Esophagus (tissue), 2 donors: ENCODE results near the gene ANKRD55. TPM values are rescaled to one million over a fixed set of nuclear protein-coding genes. Genes with fewer than 3 reads are reported as not detected.
"Not testable (repeated sequence)": the region's sequence is repeated elsewhere in the genome, so short reads cannot be mapped to it uniquely, and the experiment has no call there.

Experiments
- H3K27ac ChIP-seq, 2 donors: one replicate each; pipeline ENCODE4 v1.5.1; 2013; ENCODE audit warnings: low read depth in 2 of 2, mild to moderate bottlenecking in 2 of 2, inconsistent platforms in 1 of 2, low read length in 1 of 2, moderate library complexity in 1 of 2
- H3K27me3 ChIP-seq, 2 donors: one replicate each; pipeline ENCODE4 v1.6.1; 2013; ENCODE audit warnings: low read length in 2 of 2, control low read depth in 1 of 2, mild to moderate bottlenecking in 1 of 2; ENCODE audit not compliant: insufficient read depth in 2 of 2, control insufficient read depth in 1 of 2
- H3K36me3 ChIP-seq, 2 donors: one replicate each; pipeline ENCODE4 v1.6.1; 2013; ENCODE audit warnings: low read length in 1 of 2; ENCODE audit not compliant: control insufficient read depth in 2 of 2, insufficient read depth in 2 of 2
- H3K4me1 ChIP-seq, 2 donors: one replicate each; pipeline ENCODE4 v1.6.1; 2013; ENCODE audit warnings: low read length in 1 of 2; ENCODE audit not compliant: control insufficient read depth in 2 of 2, insufficient read depth in 2 of 2
- H3K4me3 ChIP-seq, 2 donors: one replicate each; pipeline ENCODE4 v1.5.1; 2013; ENCODE audit warnings: low read length in 2 of 2, mild to moderate bottlenecking in 2 of 2, low read depth in 1 of 2, moderate library complexity in 1 of 2
- H3K9me3 ChIP-seq, 2 donors: one replicate each; pipeline ENCODE4 v1.6.1; 2013; ENCODE audit warnings: mild to moderate bottlenecking in 2 of 2, low read depth in 1 of 2, low read length in 1 of 2, moderate library complexity in 1 of 2; ENCODE audit not compliant: control insufficient read depth in 2 of 2, insufficient read depth in 1 of 2
- WGBS, 2 donors: extraction: QIAGEN DNeasy Blood & Tissue Kit; methylation state at CpG; one replicate each; pipeline ENCODE4 v1.1.7; 2013; 5-methylcytosine and 5-hydroxymethylcytosine counted together
- polyA plus RNA-seq, 2 donors: library from polyadenylated mRNA; stranded (reverse); fragments of 200-250 nt; gene quantifications; one replicate each; pipeline ENCODE4 v1.2.3, GENCODE V29; 2013
- donor health status: healthy with polysubstance abuse.
- donor health status: Bipolar disorder and iron deficiency.

ANKRD55 gene
- polyA plus RNA-seq, 2 donors: 0.04 to 0.06 TPM

DNA sequence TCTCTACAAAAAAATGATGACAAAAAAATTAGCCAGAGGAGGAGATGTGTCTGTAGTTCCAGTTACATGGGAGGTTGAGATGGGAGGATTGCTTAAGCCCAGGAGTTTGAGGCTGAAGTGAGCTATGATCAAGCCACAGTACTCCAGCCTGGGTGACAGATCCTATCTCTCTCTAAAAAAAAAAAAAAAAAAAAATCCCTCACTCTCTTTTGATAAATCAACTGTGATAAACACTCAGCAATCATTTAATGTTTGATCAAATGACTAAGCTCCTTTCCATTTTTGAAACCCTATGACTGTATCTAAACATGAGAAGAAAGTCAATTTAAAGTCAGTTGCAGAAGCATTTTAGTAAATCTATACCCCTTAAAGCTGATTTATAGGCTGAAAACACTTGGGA is 126.3 kb downstream of the ANKRD55 start:
- no peak overlapping the region for H3K4me3 ChIP-seq
- H3K9me3 ChIP-seq: no peaks in the 10 kb centered on the region
- H3K36me3 ChIP-seq: no peaks in the 10 kb centered on the region
- no peaks in the 10 kb centered on the region for H3K27me3 ChIP-seq
- H3K27ac ChIP-seq: no peak overlapping the region
- no peaks in the 10 kb centered on the region for H3K4me1 ChIP-seq

DNA sequence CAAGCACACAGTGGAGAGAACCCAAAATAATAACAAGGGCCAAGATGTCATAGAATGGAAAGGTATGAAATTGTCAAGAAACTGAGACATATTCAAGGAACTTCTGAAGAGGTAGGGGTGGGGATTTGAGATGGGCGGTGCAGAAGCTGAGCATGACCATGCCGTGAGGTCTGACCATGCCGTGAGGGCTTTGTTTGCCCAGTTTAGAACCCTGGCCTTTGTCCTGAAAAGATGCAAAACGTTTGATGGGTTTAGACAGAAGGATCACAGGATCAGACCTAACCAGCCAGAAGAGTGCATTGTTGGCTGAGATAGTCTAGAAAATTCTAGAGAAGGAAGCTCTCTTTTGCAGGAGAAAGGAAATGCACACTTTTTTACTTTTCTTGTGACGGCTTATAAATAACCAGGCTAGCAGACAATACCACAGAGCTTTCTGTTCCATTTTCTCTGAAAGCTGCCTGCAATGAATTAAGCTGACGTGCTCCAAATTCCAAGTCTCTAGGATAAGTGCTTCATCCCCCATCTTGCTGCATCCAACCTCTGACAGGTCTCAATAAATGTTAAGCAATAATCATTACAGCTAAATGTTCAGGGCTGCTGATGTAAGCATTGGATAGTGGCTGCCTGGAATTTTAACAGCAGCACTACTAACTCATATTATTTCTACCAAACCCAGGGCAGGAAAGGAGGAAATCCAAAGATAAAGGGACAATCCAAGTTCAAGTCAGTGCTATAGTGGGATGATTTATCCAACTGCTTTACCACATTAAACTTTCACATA is 127.4 kb downstream of the ANKRD55 start:
- WGBS, 2 donors: 77% methylated on average over 6 of the region's 6 CpGs

GRCh38 chr5:56102889-56103288 is 130.2 kb downstream of the ANKRD55 start:
- Histone ChIP-seq H3K9me3 (no peaks in the 10 kb centered on the region), H3K4me1 (no peaks in the 10 kb centered on the region), H3K4me3 (no peak overlapping the region), H3K27ac (no peak overlapping the region), H3K36me3 (no peaks in the 10 kb centered on the region), H3K27me3 (no peaks in the 10 kb centered on the region)
- WGBS, 2 donors: 56 to 70% methylated on average over 1 of the region's 1 CpG

More for the DNA sequence above, 127.4 kb downstream of the ANKRD55 start:
- no peaks in the 10 kb centered on the region for H3K9me3 ChIP-seq
- no peaks in the 10 kb centered on the region for H3K4me1 ChIP-seq
- no peak overlapping the region for H3K4me3 ChIP-seq
- H3K36me3 ChIP-seq: no peaks in the 10 kb centered on the region
- H3K27me3 ChIP-seq: no peaks in the 10 kb centered on the region
- no peak overlapping the region for H3K27ac ChIP-seq

- H3K4me3 ChIP-seq, H3K27me3 ChIP-seq, H3K27ac ChIP-seq, H3K9me3 ChIP-seq, H3K4me1 ChIP-seq, H3K36me3 ChIP-seq: not testable (repeated sequence)
- WGBS, 2 donors: 88 to 91% methylated on average over 9 of the region's 9 CpGs
These were observed 130.9 kb downstream of the ANKRD55 start for GRCh38 chr5:56102207-56102606.

GRCh38 chr5:56101180-56101579 is 131.9 kb downstream of the ANKRD55 start:
- no peaks in the 10 kb centered on the region for H3K27me3 ChIP-seq
- no peak overlapping the region for H3K27ac ChIP-seq
- H3K9me3 ChIP-seq: no peaks in the 10 kb centered on the region
- 78 to 79% methylated on average over 3 of the region's 3 CpGs for WGBS, 2 donors
- no peaks in the 10 kb centered on the region for H3K4me1 ChIP-seq
- H3K4me3 ChIP-seq: no peak overlapping the region
- no peaks in the 10 kb centered on the region for H3K36me3 ChIP-seq

DNA sequence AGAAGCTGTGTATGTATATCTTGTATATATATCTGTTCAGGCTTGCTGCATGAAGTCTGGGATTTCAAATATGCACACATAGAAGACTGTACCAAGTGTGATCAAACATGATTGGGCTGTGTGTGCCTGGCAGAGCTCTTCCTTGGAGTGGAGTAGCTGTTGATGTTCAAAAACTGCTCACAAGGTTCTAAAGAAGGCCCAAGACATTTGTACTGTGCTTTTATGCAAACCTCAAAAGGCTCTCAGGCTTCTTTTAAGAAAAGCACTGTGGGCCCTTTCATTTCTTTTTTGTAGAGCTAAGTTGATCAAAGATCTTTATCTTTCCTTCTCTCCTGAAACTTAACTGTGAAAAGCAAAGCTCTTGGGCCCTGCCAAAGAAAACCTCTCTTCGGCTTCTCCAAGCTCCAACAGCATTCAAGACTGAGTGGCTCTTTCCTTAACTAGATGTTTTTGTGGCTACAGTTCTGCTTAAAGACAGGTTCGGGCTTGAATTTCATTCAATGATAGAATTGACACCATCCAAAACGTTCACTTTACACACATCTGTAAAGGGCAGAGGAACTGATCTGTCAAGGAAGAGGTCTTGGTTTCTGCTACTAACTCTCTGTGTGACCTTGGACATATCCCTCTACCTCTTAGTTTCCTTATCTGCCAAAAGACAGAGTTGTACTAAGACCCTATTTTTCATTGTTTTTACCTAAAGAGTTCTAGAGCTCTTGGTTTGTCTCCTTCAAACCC is 132.5 kb downstream of the ANKRD55 start:
- H3K4me3 ChIP-seq: no peak overlapping the region
- H3K4me1 ChIP-seq: no peaks in the 10 kb centered on the region
- 52 to 54% methylated on average over 3 of the region's 3 CpGs for WGBS, 2 donors
- H3K27ac ChIP-seq: no peak overlapping the region
- H3K9me3 ChIP-seq: no peaks in the 10 kb centered on the region
- no peaks in the 10 kb centered on the region for H3K36me3 ChIP-seq
- H3K27me3 ChIP-seq: no peaks in the 10 kb centered on the region

DNA sequence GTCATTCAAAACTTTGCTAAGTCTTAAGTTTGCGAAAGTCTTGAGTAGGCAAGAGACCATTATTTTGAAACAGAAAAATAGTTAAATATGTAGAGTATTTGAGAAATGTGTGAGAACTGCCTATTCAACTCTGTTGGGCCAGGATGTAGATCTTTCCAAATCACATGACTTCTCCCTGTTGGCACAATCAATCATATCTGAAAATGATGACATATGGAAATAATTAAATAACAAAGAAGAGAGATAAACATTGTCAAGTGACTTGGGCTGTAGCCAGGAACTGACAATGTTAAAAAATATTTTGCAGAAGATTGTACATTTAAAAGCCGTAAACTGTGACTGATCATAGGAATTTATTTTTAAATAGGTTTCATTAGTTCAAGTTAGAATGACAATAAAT is 133.8 kb downstream of the ANKRD55 start:
- H3K27ac ChIP-seq: no peak overlapping the region
- no peaks in the 10 kb centered on the region for H3K36me3 ChIP-seq
- H3K4me1 ChIP-seq: no peaks in the 10 kb centered on the region
- H3K27me3 ChIP-seq: no peaks in the 10 kb centered on the region
- no peak overlapping the region for H3K4me3 ChIP-seq
- WGBS, 2 donors: 64 to 69% methylated on average over 2 of the region's 2 CpGs
- no peaks in the 10 kb centered on the region for H3K9me3 ChIP-seq

DNA sequence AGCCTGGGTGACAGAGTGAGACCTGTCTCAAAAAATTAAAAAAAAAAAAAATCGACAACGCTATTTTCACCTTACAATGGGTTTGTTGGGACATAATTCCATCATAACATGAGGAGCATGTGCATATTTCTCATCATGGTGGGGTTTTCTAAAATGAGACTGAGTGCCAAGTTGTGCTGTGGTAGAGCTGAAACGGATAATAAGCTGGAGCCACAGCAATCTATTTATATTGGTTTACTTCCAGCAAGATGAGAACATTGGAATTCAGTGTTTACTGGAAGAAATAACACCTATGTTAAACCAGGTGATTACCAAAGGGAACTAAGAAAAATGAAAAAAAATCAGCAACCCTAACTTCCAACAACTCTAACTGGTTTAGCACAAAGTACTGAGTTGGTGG is 136.1 kb downstream of the ANKRD55 start:
- no peaks in the 10 kb centered on the region for H3K4me1 ChIP-seq
- H3K9me3 ChIP-seq: no peaks in the 10 kb centered on the region
- no peak overlapping the region for H3K27ac ChIP-seq
- H3K27me3 ChIP-seq: no peaks in the 10 kb centered on the region
- H3K4me3 ChIP-seq: no peak overlapping the region
- WGBS, 2 donors: 51 to 59% methylated on average over 3 of the region's 3 CpGs
- no peaks in the 10 kb centered on the region for H3K36me3 ChIP-seq

DNA sequence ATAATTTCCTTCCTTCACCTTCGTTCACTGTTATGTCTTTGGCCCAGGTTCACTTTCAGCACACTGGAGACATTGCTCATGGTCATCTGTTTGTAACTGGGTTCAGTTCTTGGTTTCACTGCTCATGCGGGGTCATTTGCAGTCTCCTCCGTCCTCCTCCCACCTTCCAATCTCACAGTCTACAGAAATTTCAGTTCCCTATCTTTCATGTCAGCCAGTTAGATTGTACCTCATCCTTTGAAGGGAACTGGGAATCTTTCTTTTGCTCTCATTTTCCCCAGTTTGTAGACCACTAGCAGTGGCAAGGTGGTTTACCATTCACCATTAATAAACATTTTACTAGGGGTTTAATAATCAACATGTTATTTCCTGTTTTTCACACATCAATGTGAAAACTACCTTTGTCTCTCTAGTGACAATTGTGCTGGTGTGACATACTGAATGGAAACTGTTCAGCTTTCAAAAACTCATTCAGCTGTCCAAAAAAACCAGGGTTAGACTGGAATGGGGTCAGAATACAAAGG is 137.5 kb downstream of the ANKRD55 start:
- no peaks in the 10 kb centered on the region for H3K9me3 ChIP-seq
- no peaks in the 10 kb centered on the region for H3K27me3 ChIP-seq
- H3K36me3 ChIP-seq: no peaks in the 10 kb centered on the region
- WGBS, 2 donors: 84 to 90% methylated on average over 3 of the region's 3 CpGs
- no peaks in the 10 kb centered on the region for H3K4me1 ChIP-seq
- no peak overlapping the region for H3K27ac ChIP-seq
- no peak overlapping the region for H3K4me3 ChIP-seq
